Heart right ventricle (tissue), 16 donors: ENCODE data around the gene ZNF136. TPM values are rescaled to one million over a fixed set of nuclear protein-coding genes. Genes with fewer than 3 reads are reported as not detected.

Source experiments
- ATAC-seq, 8 donors: fragments of 200-7000 bp; cut with Tn5 transposase; one replicate each; pipeline ENCODE4 v1.9.1; 2020; ENCODE audit warnings: mild to moderate bottlenecking in 8 of 8, moderate library complexity in 8 of 8, moderate number of reproducible peaks in 1 of 8
- DNase-seq, 2 donors: peaks; one replicate each; pipeline ENCODE4 v3.0.0-alpha.2; 2020
- H3K27ac ChIP-seq, 10 donors: fragments of 200-600 bp; sonication (generic) in 2 of 10; one replicate each; pipeline versions ENCODE4 v1.5.0 to v1.8.0; 2020 to 2022; ENCODE audit warnings: mild to moderate bottlenecking in 3 of 10
- H3K27me3 ChIP-seq, 7 donors: fragments of 200-600 bp; one replicate each; pipeline ENCODE4 v1.8.0; 2021 to 2022; ENCODE audit warnings: mild to moderate bottlenecking in 2 of 7
- H3K36me3 ChIP-seq, 9 donors: fragments of 200-600 bp; sonication (generic) in 1 of 9; one replicate each; pipeline versions ENCODE4 v1.5.0 to v1.8.0; 2020 to 2022; ENCODE audit warnings: mild to moderate bottlenecking in 2 of 9
- H3K4me1 ChIP-seq, 9 donors: fragments of 200-600 bp; sonication (generic) in 1 of 9; one replicate each; pipeline versions ENCODE4 v1.5.0 to v1.8.0; 2020 to 2022; ENCODE audit warnings: mild to moderate bottlenecking in 4 of 9
- H3K4me3 ChIP-seq, 10 donors: fragments of 200-600 bp; sonication (generic) in 2 of 10; one replicate each; pipeline versions ENCODE4 v1.5.0 to v1.8.0; 2020 to 2022; ENCODE audit warnings: mild to moderate bottlenecking in 7 of 10, moderate library complexity in 2 of 10
- H3K9me3 ChIP-seq, 11 donors: fragments of 200-600 bp in 10 of 11; sonication (generic) in 2 of 11; one replicate each; pipeline versions ENCODE4 v1.5.0 to v1.8.0; 2013 to 2022; ENCODE audit warnings: mild to moderate bottlenecking in 2 of 11, control low read depth in 1 of 11, moderate library complexity in 1 of 11
- whole genome bisulfite sequencing, 2 donors: extraction: QIAGEN DNeasy Blood & Tissue Kit; methylation state at CpG; one replicate each; pipeline ENCODE4 v1.1.7; 2013; ENCODE audit warnings: inconsistent platforms in 1 of 2; 5-methylcytosine and 5-hydroxymethylcytosine counted together
- intact Hi-C, 10 donors: fragments of 100-400 bp; cut with DNase I; formaldehyde crosslinking; loops; one replicate each; pipeline versions ENCODE4 v1.11.1 to v1.14.2; 2022
- polyA plus RNA-seq, 2 donors: library from polyadenylated mRNA; stranded (reverse); fragments of 200-250 nt; gene quantifications; one replicate each; pipeline ENCODE4 v1.2.3, GENCODE V29; 2013
- total RNA-seq, 10 donors: library from RNA; stranded (reverse); fragmentation: NEBNext Ultra II Directional in 3 of 10; extraction: Animal tissue kit (Norgen Biotek cat#: 25700) in 3 of 10; gene quantifications; one replicate each; pipeline versions ENCODE4 v1.2.1 to v1.2.4, GENCODE V29; 2021 to 2023
- TF ChIP-seq, protein P1 (sequence below), 9 donors: fragments of 200-600 bp; sonication (generic) in 2 of 9; IDR thresholded peaks; one replicate each; pipeline versions ENCODE4 v1.5.0 to v1.8.0; 2021 to 2022; ENCODE audit warnings: antibody characterized with exemption in 9 of 9, mild to moderate bottlenecking in 5 of 9, moderate library complexity in 1 of 9
- donor health status: Arrhythmogenic right ventricular cardiomyopathy.
- donor health status: ischemic (EF 13 %, LVEDD 7.1; RV severe dilation, severe dysfunction).
- donor health status: healthy with polysubstance abuse.
- donor health status: DM: no; HTN: yes; CAD: no.
- donor health status: DM: no; HTN: no; CAD: no.
- donor health status: ischemic (EF 25% LVEDD 6.9; RV normal size, moderate dysfunction).
- donor health status: ischemic (EF 25% LVEDD 5.7; RV mildly dilated, moderate dysfunction).
- donor health status: healthy.
- donor health status: DM: yes; HTN: yes; CAD: no.
- donor health status: Ischemic cardiomyopathy.
- donor health status: ischemic (EF 35%, LVEDD 5.7; RV mildly dilated, moderate dysfunction).
- donor health status: nonischemic (EF 11% LVEDD 7.7; RV severe dilation, severe dysfunction).
- donor health status: DM: yes; HTN: yes; CAD: no.
- donor health status: PGD.
- donor health status: ischemic (EF 29% LVEDD 5.4; RV normal size, mild dysfunction).
- donor health status: nonischemic (EF 23%, LVEDD 6.1; RV moderate dilation, normal function).

ZNF136 gene
- total and polyA plus RNA-seq, 12 donors = 2.0 to 7.1 (median 4.5) TPM

GRCh38 chr19:12232961-12233360 lies 70.1 kb downstream of the ZNF136 start:
- Histone ChIP-seq H3K36me3 (peaks cover 0 to 63% (median 10%) of the 10 kb centered on the region in 9 donors), H3K4me1 (peaks cover 0 to 33% (median 6%) of the 10 kb centered on the region in 9 donors), H3K9me3 (peaks cover 0 to 60% (median 0%) of the 10 kb centered on the region in 11 donors), H3K27me3 (no peaks in the 10 kb centered on the region), H3K27ac (no peak overlapping the region), H3K4me3 (no peak overlapping the region)
- DNase-seq (no peak), ATAC-seq (no peak)
- intact Hi-C loops = no loop called here
- TF ChIP-seq, protein P1, sequence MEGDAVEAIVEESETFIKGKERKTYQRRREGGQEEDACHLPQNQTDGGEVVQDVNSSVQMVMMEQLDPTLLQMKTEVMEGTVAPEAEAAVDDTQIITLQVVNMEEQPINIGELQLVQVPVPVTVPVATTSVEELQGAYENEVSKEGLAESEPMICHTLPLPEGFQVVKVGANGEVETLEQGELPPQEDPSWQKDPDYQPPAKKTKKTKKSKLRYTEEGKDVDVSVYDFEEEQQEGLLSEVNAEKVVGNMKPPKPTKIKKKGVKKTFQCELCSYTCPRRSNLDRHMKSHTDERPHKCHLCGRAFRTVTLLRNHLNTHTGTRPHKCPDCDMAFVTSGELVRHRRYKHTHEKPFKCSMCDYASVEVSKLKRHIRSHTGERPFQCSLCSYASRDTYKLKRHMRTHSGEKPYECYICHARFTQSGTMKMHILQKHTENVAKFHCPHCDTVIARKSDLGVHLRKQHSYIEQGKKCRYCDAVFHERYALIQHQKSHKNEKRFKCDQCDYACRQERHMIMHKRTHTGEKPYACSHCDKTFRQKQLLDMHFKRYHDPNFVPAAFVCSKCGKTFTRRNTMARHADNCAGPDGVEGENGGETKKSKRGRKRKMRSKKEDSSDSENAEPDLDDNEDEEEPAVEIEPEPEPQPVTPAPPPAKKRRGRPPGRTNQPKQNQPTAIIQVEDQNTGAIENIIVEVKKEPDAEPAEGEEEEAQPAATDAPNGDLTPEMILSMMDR (IDR thresholded peaks at IDR 0.05) = no peak
- 65 to 69% methylated on average over 3 of the region's 3 CpGs for WGBS, 2 donors

DNA sequence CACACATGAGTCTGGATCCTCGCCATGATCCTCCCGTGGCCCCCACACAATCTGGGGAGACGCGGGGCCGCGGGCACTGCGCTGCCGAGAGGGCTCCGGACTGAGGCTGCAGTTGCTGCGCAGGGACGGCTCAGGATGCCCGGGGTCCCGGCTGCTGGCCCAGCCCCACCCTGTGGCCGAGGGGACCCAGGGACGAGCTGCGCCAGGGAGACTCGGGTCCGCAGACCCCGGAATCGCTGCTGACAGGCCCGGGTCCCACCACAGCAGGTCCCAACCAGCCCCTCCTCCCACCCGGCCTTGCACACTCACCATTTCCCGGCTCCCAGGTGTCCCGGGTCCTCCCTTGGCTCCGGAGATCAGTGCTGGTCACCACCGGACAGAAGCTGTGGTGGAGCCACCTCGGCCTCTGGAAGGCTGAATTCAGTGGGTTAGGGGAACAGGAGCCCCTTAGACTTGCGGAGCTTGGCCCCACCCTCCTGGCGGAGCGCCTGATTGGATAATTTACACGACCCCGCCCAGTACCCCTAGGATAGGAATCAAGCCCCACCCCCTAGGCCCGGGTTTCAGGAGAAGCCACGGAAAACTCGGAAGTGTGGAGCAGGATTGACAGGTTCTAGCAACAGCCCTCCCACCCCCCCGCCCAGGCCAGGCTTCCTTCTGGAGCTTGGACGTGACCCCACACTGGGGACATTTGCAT lies 74.4 kb downstream of the ZNF136 start:
- TF ChIP-seq, protein P1 (IDR thresholded peaks at IDR 0.05) = no peak
- Histone ChIP-seq H3K4me1 (peaks cover 0 to 13% (median 0%) of the 10 kb centered on the region in 9 donors), H3K36me3 (peaks cover 0 to 63% (median 6%) of the 10 kb centered on the region in 9 donors), H3K9me3 (peaks cover 0 to 67% (median 0%) of the 10 kb centered on the region in 11 donors), H3K4me3 (no peak overlapping the region), H3K27ac (no peak overlapping the region), H3K27me3 (no peaks in the 10 kb centered on the region)
- no peak for DNase-seq
- whole genome bisulfite sequencing, 2 donors = 92 to 97% methylated on average over 37 of the region's 37 CpGs
- intact Hi-C loops = no loop called here
- ATAC-seq = peak in 1 of 8 donors; percentile 26

Other genes starting within 250 kb of the ZNF136 start
- 1 to 10 TPM; 2.8 to 5.0 (median 4.4) TPM for gene ZNF700, start 238.0 kb upstream of the ZNF136 start, total RNA-seq
- gene ZNF700, start 238.0 kb upstream of the ZNF136 start, polyA plus RNA-seq = 10 to 100 TPM in 1 of 2 donors, 1 to 10 TPM in 1; 2.4 to 11.3 TPM
- gene ZNF763, start 198.1 kb upstream of the ZNF136 start, total RNA-seq = 1 to 10 TPM; 1.7 to 7.1 (median 4.8) TPM
- gene ZNF763, start 198.1 kb upstream of the ZNF136 start, polyA plus RNA-seq = 10 to 100 TPM in 1 of 2 donors, under 1 TPM in 1; 0.87 to 11.0 TPM
- gene ZNF433, start 127.4 kb upstream of the ZNF136 start, total RNA-seq = 1 to 10 TPM; 2.9 to 6.6 (median 4.1) TPM
- gene ZNF433, start 127.4 kb upstream of the ZNF136 start, polyA plus RNA-seq = 1 to 10 TPM; 2.4 to 9.3 TPM
- under 1 TPM in 6 of 10 donors, not detected in 4; 0.21 to 0.48 (median 0.34) TPM for gene ZNF878, start 110.1 kb upstream of the ZNF136 start, total RNA-seq
- under 1 TPM; 0.13 to 0.51 TPM for gene ZNF878, start 110.1 kb upstream of the ZNF136 start, polyA plus RNA-seq
- 10 to 100 TPM; 11.4 to 22.5 (median 17.8) TPM for gene ZNF844, start 98.4 kb upstream of the ZNF136 start, total RNA-seq
- gene ZNF844, start 98.4 kb upstream of the ZNF136 start, polyA plus RNA-seq = 1 to 10 TPM; 2.3 to 6.1 TPM
- 1 to 10 TPM in 2 of 10 donors, under 1 TPM in 6, not detected in 2; 0.37 to 1.1 (median 0.95) TPM for gene ZNF20, start 22.7 kb upstream of the ZNF136 start, total RNA-seq
- 1 to 10 TPM in 1 of 2 donors, under 1 TPM in 1; 0.59 to 1.6 TPM for gene ZNF20, start 22.7 kb upstream of the ZNF136 start, polyA plus RNA-seq
- gene ZNF625, start 6.4 kb upstream of the ZNF136 start, total RNA-seq = 1 to 10 TPM; 3.1 to 8.8 (median 5.9) TPM
- gene ZNF625, start 6.4 kb upstream of the ZNF136 start, polyA plus RNA-seq = 1 to 10 TPM in 1 of 2 donors, under 1 TPM in 1; 0.65 to 2.9 TPM
- gene ZNF44, start 131.8 kb downstream of the ZNF136 start, total RNA-seq = 10 to 100 TPM in 6 of 10 donors, 1 to 10 TPM in 4; 7.5 to 12.7 (median 10.4) TPM
- gene ZNF44, start 131.8 kb downstream of the ZNF136 start, polyA plus RNA-seq = 10 to 100 TPM in 1 of 2 donors, 1 to 10 TPM in 1; 6.3 to 16.1 TPM
- 1 to 10 TPM; 2.1 to 6.2 (median 4.5) TPM for gene ZNF563, start 170.5 kb downstream of the ZNF136 start, total RNA-seq
- 1 to 10 TPM; 1.6 to 2.9 TPM for gene ZNF563, start 170.5 kb downstream of the ZNF136 start, polyA plus RNA-seq
- 1 to 10 TPM; 2.3 to 6.1 (median 4.0) TPM for gene ZNF442, start 202.6 kb downstream of the ZNF136 start, total RNA-seq
- under 1 TPM; 0.54 to 0.95 TPM for gene ZNF442, start 202.6 kb downstream of the ZNF136 start, polyA plus RNA-seq
- 1 to 10 TPM; 1.6 to 2.9 (median 2.0) TPM for gene ZNF799, start 238.2 kb downstream of the ZNF136 start, total RNA-seq
- gene ZNF799, start 238.2 kb downstream of the ZNF136 start, polyA plus RNA-seq = 1 to 10 TPM; 1.6 to 6.2 TPM